SK-N-SH (cell line): Measurements from ENCODE around the gene SNAI1. TPM values are rescaled to one million over a fixed set of nuclear protein-coding genes. Genes with fewer than 3 reads are reported as not detected.

Experiments used
- CTCF ChIA-PET: fragments of 300-600, 350-600 bp; formaldehyde crosslinking; extraction: SDS; loops from one replicate; lab custom pipeline; 2021; lab: Yijun Ruan, JAX
- POLR2A ChIA-PET: fragments of 350-600 bp; sonication (Branson Sonifier 250); formaldehyde crosslinking; extraction: SDS; loops from one replicate; lab custom pipeline; 2020; ENCODE audit warnings: antibody characterized with exemption, inconsistent platforms; lab: Yijun Ruan, JAX
- DNase-seq: peaks from one replicate; pipeline ENCODE4 v3.0.0; 2012
- H2AFZ ChIP-seq: fragments of 200-600 bp; sonication (generic); 2 replicates; pipeline ENCODE4 v1.8.1; 2016; ENCODE audit warnings: antibody characterized with exemption, mild to moderate bottlenecking, low read depth
- H3F3A ChIP-seq: fragments of 200-600 bp; sonication (generic); replicated peaks from 2 replicates; pipeline ENCODE3; 2016; ENCODE audit warnings: antibody characterized with exemption, mild to moderate bottlenecking; ENCODE audit not compliant: insufficient read depth
- H3K27ac ChIP-seq, 2 experiments: fragments of 200-500 bp in 1 of 2; fragments of 200-600 bp in 1 of 2; sonication (Bioruptor generic) in 1 of 2; sonication (generic), shearing (Covaris generic) in 1 of 2; 2 replicates each; pipeline versions ENCODE4 v1.5.1 to v1.6.1; 2014 to 2016; ENCODE audit warnings: low read depth in 2 of 2, inconsistent platforms in 1 of 2, low read length in 1 of 2, mild to moderate bottlenecking in 1 of 2, mixed read lengths in 1 of 2
- H3K27me3 ChIP-seq: fragments of 200-600 bp; sonication (generic), shearing (Covaris generic); 2 replicates; pipeline ENCODE4 v1.6.1; 2016; ENCODE audit warnings: mixed run types; ENCODE audit not compliant: insufficient read depth
- H3K36me3 ChIP-seq, 2 experiments: fragments of 200-500 bp in 1 of 2; fragments of 200-600 bp in 1 of 2; sonication (Bioruptor generic) in 1 of 2; sonication (generic) in 1 of 2; replicated peaks in 1 of 2; 2 replicates each; pipeline versions ENCODE3 to v1.5.1; 2014 to 2016; ENCODE audit warnings: low read length in 1 of 2, mild to moderate bottlenecking in 1 of 2; ENCODE audit not compliant: insufficient read depth in 2 of 2, control insufficient read depth in 1 of 2
- H3K4me1 ChIP-seq, 2 experiments: fragments of 200-500 bp in 1 of 2; fragments of 200-600 bp in 1 of 2; sonication (Bioruptor generic) in 1 of 2; sonication (generic), shearing (Covaris generic) in 1 of 2; 2 replicates each; pipeline versions ENCODE4 v1.5.1 to v1.6.1; 2014 to 2016; ENCODE audit warnings: low read depth in 1 of 2, low read length in 1 of 2, mixed run types in 1 of 2; ENCODE audit not compliant: insufficient read depth in 2 of 2, control insufficient read depth in 1 of 2
- H3K4me2 ChIP-seq: fragments of 200-600 bp; sonication (generic), shearing (Covaris generic); 2 replicates; pipeline ENCODE4 v1.6.1; 2017; ENCODE audit warnings: mixed run types
- H3K4me3 ChIP-seq, 2 experiments: fragments of 200-500 bp in 1 of 2; fragments of 200-600 bp in 1 of 2; sonication (Bioruptor generic) in 1 of 2; sonication (generic), shearing (Covaris generic) in 1 of 2; 2 replicates each; pipeline versions ENCODE4 v1.5.1 to v1.8.1; 2014 to 2016; ENCODE audit warnings: low read depth in 2 of 2, inconsistent platforms in 1 of 2, low read length in 1 of 2, mild to moderate bottlenecking in 1 of 2, mixed read lengths in 1 of 2, moderate library complexity in 1 of 2
- H3K79me2 ChIP-seq: fragments of 200-600 bp; sonication (generic); 2 replicates; pipeline ENCODE4 v1.8.1; 2017; ENCODE audit warnings: mild to moderate bottlenecking; ENCODE audit not compliant: insufficient read depth
- H3K9ac ChIP-seq: fragments of 200-600 bp; sonication (generic); 2 replicates; pipeline ENCODE4 v1.6.1; 2017; ENCODE audit warnings: mixed run types
- H3K9me2 ChIP-seq: fragments of 200-600 bp; sonication (generic); 2 replicates; pipeline ENCODE4 v1.6.1; 2017; ENCODE audit warnings: mixed run types
- H3K9me3 ChIP-seq: fragments of 200-600 bp; sonication (generic); 2 replicates; pipeline ENCODE4 v1.6.1; 2017; ENCODE audit warnings: mixed run types, mild to moderate bottlenecking, moderate library complexity
- H4K20me1 ChIP-seq: fragments of 200-600 bp; sonication (generic); 2 replicates; pipeline ENCODE4 v1.6.1; 2017; ENCODE audit warnings: mild to moderate bottlenecking, mixed run types; ENCODE audit not compliant: insufficient read depth
- CHD2 ChIP-seq: fragments of 150-350 bp; IDR thresholded peaks from 2 replicates; pipeline ENCODE4 v1.6.1; 2018; ENCODE audit warnings: low read length; ENCODE audit not compliant: partially characterized antibody
- CTCF ChIP-seq: fragments of 200-600 bp; sonication (generic); IDR thresholded peaks from 2 replicates; pipeline ENCODE4 v1.6.1; 2017; ENCODE audit warnings: antibody characterized with exemption, mild to moderate bottlenecking, moderate library complexity
- FOXJ3 ChIP-seq: sonication (generic); formaldehyde crosslinking; IDR thresholded peaks from 2 replicates; pipeline ENCODE4 v1.5.1; 2020; ENCODE audit warnings: mild to moderate bottlenecking, missing genetic modification reagents
- FOXM1 ChIP-seq: IDR thresholded peaks from 2 replicates; pipeline ENCODE4 v1.4.0; 2012; ENCODE audit warnings: low read depth, mild to moderate bottlenecking
- MXI1 ChIP-seq: IDR thresholded peaks from 2 replicates; pipeline ENCODE4 v1.6.1; 2012; ENCODE audit warnings: mild to moderate bottlenecking, low read depth, low read length, improper control_type of control experiment
- POLR2AphosphoS5 ChIP-seq: IDR thresholded peaks from 2 replicates; pipeline ENCODE4 v1.6.1; 2012; ENCODE audit warnings: low read depth, low read length
- RXRA ChIP-seq: IDR thresholded peaks from 2 replicates; pipeline ENCODE4 v1.4.0; 2012; ENCODE audit warnings: low read depth, mild to moderate bottlenecking, borderline replicate concordance
- SIN3A ChIP-seq: IDR thresholded peaks from 2 replicates; pipeline ENCODE4 v1.6.1; 2012; ENCODE audit warnings: low read depth, mild to moderate bottlenecking, low read length, moderate library complexity, borderline replicate concordance
- TAF1 ChIP-seq: IDR thresholded peaks from 2 replicates; pipeline ENCODE4 v1.6.1; 2012; ENCODE audit warnings: low read depth, mild to moderate bottlenecking, low read length, moderate library complexity, borderline replicate concordance
- TEAD4 ChIP-seq: IDR thresholded peaks from 2 replicates; pipeline ENCODE4 v1.4.0; 2012; ENCODE audit warnings: mild to moderate bottlenecking, borderline replicate concordance; ENCODE audit not compliant: insufficient read depth
- WGBS: methylation state at CpG from one replicate; pipeline ENCODE4 v1.1.6; 2017; ENCODE audit warnings: low lambda C conversion rate; 5-methylcytosine and 5-hydroxymethylcytosine counted together
- polyA plus RNA-seq, 3 experiments: library from polyadenylated mRNA; depleted of rRNA; stranded (reverse); fragments of >200 nt; gene quantifications; 2 replicates each; pipeline ENCODE4 v1.2.3, GENCODE V29; 2012
- TF ChIP-seq, protein P1 (sequence below): fragments of 150-350 bp; IDR thresholded peaks from 2 replicates; pipeline ENCODE4 v1.6.1; 2016; ENCODE audit warnings: mild to moderate bottlenecking, low read depth, low read length
- TF ChIP-seq, protein P2 (sequence below): IDR thresholded peaks from 2 replicates; pipeline ENCODE4 v1.4.0; 2012; ENCODE audit warnings: low read depth, borderline replicate concordance
- TF ChIP-seq, protein P3 (sequence below): fragments of 150-350 bp; IDR thresholded peaks from 2 replicates; pipeline ENCODE4 v1.6.1; 2017; ENCODE audit warnings: antibody characterized with exemption, low read length, low read depth, borderline replicate concordance
- TF ChIP-seq, protein P4 (sequence below): IDR thresholded peaks from 2 replicates; pipeline ENCODE4 v1.4.0; 2012; ENCODE audit warnings: low read depth

Gene SNAI1
- polyA plus RNA-seq, 1 of the 3 experiments (the other 2 are of a cell fraction), result 6.2 TPM

DNA sequence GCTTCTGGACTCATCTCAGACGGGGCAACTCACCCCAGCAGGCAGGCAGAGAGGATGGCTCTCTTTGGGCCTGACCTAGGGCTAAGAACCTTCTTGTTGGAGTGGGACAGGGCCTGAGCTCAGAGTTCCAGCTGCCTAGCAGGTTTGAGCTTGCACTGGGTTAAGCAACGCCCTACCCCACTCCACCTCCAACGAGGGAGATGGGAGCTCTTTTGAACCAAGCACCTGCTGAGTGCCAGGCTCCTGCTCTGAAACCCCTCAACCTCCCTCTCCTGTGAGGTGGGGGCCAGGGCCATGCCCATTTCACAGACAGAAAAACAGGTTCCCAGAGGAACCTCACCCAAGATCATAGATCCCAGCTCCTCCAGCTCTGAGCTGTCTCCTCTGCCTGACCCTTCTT, 54.3 kb downstream of the SNAI1 start (continued):
- no peak for TF ChIP-seq FOXJ3 (CRISPR knock-in tag)

- Histone ChIP-seq H4K20me1 (no peaks in the 10 kb centered on the region), H3K9ac (no peak overlapping the region), H3K9me3 (no peaks in the 10 kb centered on the region), H3K4me3 (no peak overlapping the region), H3K79me2 (no peaks in the 10 kb centered on the region), H3F3A (peaks cover 24% of the 10 kb centered on the region), H3K4me1 (peaks cover 20 to 21% of the 10 kb centered on the region in 2 experiments; a peak in 3 of 4 replicates), H3K27ac (no peak overlapping the region), H3K4me2 (no peak overlapping the region), H3K27me3 (no peaks in the 10 kb centered on the region), H3K36me3 (no peaks in the 10 kb centered on the region), H2AFZ (no peak overlapping the region), H3K9me2 (no peaks in the 10 kb centered on the region)
- ChIA-PET CTCF (interaction anchor here (1.4 to 5.1 kb wide), 4 partner anchors 21 to 57 kb away, joined by 3 to 42 read pairs (median 14); partner anchors contain the start of gene SNAI1), POLR2A (no interaction called here)
- DNase-seq, result no peak
- TF ChIP-seq, protein P1, sequence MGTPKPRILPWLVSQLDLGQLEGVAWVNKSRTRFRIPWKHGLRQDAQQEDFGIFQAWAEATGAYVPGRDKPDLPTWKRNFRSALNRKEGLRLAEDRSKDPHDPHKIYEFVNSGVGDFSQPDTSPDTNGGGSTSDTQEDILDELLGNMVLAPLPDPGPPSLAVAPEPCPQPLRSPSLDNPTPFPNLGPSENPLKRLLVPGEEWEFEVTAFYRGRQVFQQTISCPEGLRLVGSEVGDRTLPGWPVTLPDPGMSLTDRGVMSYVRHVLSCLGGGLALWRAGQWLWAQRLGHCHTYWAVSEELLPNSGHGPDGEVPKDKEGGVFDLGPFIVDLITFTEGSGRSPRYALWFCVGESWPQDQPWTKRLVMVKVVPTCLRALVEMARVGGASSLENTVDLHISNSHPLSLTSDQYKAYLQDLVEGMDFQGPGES, result no peak
- no peak for TF ChIP-seq POLR2AphosphoS5
- WGBS, result 92% methylated on average over 7 of the region's 7 CpGs
Observed at GRCh38 chr20:50037575-50037974, 54.8 kb downstream of the SNAI1 start.

DNA sequence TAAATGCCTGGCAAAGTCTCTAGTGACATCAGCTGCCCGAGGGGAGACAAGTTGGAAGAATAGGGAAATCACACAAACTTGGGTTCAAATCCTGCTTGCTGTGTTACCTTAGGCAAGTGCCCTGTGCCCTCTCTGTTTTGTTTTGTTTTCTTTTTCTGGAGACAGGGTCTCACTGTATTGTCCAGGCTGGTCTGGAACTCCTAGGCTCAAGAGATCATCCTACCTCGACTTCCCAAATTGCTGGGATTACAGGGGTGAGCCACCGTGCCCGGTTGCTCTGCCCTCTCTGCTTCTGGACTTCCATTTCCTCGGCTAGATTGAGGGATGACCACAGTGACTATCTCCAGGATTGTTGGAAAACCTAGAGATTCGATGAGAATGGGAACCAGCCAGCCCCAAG, 55.4 kb downstream of the SNAI1 start:
- no peaks in the 10 kb centered on the region for H4K20me1 ChIP-seq
- no peaks in the 10 kb centered on the region for H3K27me3 ChIP-seq
- no peaks in the 10 kb centered on the region for H3K79me2 ChIP-seq
- no peaks in the 10 kb centered on the region for H3K9me2 ChIP-seq
- ChIA-PET POLR2A (no interaction called here), CTCF (interaction anchor here (1.5 to 5.1 kb wide), 3 partner anchors 22 to 57 kb away, joined by 3 to 42 read pairs (median 26); partner anchors contain the start of gene SNAI1)
- 90% methylated on average over 6 of the region's 6 CpGs for WGBS
- no peaks in the 10 kb centered on the region for H3K36me3 ChIP-seq
- TF ChIP-seq, protein P1, result no peak
- TF ChIP-seq, protein P2, sequence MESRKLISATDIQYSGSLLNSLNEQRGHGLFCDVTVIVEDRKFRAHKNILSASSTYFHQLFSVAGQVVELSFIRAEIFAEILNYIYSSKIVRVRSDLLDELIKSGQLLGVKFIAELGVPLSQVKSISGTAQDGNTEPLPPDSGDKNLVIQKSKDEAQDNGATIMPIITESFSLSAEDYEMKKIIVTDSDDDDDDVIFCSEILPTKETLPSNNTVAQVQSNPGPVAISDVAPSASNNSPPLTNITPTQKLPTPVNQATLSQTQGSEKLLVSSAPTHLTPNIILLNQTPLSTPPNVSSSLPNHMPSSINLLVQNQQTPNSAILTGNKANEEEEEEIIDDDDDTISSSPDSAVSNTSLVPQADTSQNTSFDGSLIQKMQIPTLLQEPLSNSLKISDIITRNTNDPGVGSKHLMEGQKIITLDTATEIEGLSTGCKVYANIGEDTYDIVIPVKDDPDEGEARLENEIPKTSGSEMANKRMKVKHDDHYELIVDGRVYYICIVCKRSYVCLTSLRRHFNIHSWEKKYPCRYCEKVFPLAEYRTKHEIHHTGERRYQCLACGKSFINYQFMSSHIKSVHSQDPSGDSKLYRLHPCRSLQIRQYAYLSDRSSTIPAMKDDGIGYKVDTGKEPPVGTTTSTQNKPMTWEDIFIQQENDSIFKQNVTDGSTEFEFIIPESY, result no peak
- TF ChIP-seq TAF1 (no peak), RXRA (no peak), FOXM1 (no peak), CTCF (no peak), CHD2 (no peak), POLR2AphosphoS5 (no peak), MXI1 (no peak), SIN3A (no peak), TEAD4 (no peak)
- TF ChIP-seq, protein P3, sequence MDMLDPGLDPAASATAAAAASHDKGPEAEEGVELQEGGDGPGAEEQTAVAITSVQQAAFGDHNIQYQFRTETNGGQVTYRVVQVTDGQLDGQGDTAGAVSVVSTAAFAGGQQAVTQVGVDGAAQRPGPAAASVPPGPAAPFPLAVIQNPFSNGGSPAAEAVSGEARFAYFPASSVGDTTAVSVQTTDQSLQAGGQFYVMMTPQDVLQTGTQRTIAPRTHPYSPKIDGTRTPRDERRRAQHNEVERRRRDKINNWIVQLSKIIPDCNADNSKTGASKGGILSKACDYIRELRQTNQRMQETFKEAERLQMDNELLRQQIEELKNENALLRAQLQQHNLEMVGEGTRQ, result no peak
- TF ChIP-seq, protein P4, sequence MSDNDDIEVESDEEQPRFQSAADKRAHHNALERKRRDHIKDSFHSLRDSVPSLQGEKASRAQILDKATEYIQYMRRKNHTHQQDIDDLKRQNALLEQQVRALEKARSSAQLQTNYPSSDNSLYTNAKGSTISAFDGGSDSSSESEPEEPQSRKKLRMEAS, result no peak
- H3K9ac ChIP-seq, result no peak overlapping the region
- H3K9me3 ChIP-seq, result no peaks in the 10 kb centered on the region
- no peak overlapping the region for H3K4me2 ChIP-seq
- H2AFZ ChIP-seq, result no peak overlapping the region
- no peak for DNase-seq
- H3K4me1 ChIP-seq, result peaks cover 20 to 21% of the 10 kb centered on the region in 2 experiments; a peak in 3 of 4 replicates
- H3F3A ChIP-seq, result peaks cover 20% of the 10 kb centered on the region
- no peak overlapping the region for H3K4me3 ChIP-seq
- no peak overlapping the region for H3K27ac ChIP-seq
